Measurements from ENCODE around the gene PKP4. TPM values are rescaled to one million over a fixed set of nuclear protein-coding genes. Genes with fewer than 3 reads are reported as not detected.

The PKP4 gene
- total RNA-seq, 1 experiment from 2014 or later: not detected

DNA sequence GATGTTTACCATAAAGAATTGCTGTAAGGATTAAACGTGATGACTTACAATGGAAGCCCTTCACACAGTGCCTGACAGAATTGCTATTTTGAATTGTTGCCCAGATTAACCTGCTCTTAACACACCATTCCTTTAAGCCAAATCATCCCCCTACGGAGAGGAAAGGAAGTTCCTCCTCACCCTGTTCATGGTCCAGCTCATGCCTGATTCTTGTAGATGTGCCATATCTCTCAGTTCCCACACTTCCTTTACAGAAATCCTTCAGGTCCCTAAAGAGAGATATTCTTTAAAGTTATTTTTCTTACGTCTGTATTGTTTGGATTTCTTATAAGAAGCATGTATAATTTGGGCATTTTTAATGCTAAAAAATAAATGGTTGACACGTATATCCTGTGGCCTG lies 210.8 kb downstream of the PKP4 start:
- no peaks in the 10 kb centered on the region for H3K36me3 ChIP-seq (ENCODE audit: insufficient read depth, low read length)

DNA sequence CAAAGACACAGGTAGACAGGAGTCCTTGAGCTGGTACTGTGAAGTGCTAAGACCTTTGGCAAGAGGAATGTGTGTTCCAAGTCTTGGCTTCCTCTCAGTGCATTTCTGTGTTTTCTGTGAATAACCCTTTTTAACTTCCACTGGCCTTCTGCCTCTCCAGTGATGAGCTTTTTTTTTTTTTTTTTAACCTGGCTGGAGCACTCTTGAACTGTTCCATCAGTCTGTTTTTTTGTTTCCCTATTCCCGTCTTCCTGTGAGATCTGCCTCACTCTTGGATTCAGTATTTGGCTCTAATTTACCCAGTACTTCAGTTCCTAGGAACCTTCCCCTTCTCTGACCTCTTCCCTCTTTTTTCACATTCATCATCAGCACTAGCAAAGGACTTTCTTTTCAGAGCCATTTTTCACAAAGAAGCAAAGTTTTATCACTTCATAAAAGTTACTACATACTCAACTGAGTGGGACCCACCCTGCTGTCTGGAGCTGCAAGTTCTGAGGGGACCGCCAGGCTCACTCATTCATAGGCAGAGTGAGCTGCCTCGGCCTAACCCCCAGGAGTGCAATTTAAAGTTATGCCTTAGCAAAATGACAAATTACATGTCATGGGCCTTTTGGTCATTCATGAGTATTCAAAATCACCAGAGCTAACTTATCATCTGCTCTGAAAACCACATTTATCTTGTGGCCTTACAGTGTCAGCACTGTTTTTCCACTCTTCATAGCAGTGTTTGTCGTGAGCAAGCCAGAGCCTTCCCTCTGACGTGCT lies 211.4 kb downstream of the PKP4 start:
- no peak overlapping the region for H2AFZ ChIP-seq (ENCODE audit: low read length)
- no peaks in the 10 kb centered on the region for H3K4me1 ChIP-seq (ENCODE audit: low read length)
- H3K36me3 ChIP-seq (ENCODE audit: insufficient read depth, low read length): no peaks in the 10 kb centered on the region
- H3K27me3 ChIP-seq (ENCODE audit: low read length): no peaks in the 10 kb centered on the region
- no peak overlapping the region for H3K9ac ChIP-seq (ENCODE audit: low read length)
- no peaks in the 10 kb centered on the region for H3K9me3 ChIP-seq (ENCODE audit: low read length)
- H3K27ac ChIP-seq (ENCODE audit: low read length): no peak overlapping the region
- H3K4me3 ChIP-seq (ENCODE audit: low read length): no peak overlapping the region
- no peaks in the 10 kb centered on the region for H3K9me2 ChIP-seq (replicated peaks; ENCODE audit: insufficient read depth, low read length)
- DNase-seq: no peak
- H3K79me2 ChIP-seq (ENCODE audit: low read length): no peaks in the 10 kb centered on the region
- no peak overlapping the region for H3K4me2 ChIP-seq (ENCODE audit: low read depth, low read length, poor library complexity, severe bottlenecking)
- H4K20me1 ChIP-seq (ENCODE audit: insufficient read depth, low read depth, low read length): no peaks in the 10 kb centered on the region

More for the DNA sequence above, 210.8 kb downstream of the PKP4 start:
- Histone ChIP-seq H3K9me3 (ENCODE audit: low read length) (no peaks in the 10 kb centered on the region), H3K4me1 (ENCODE audit: low read length) (no peaks in the 10 kb centered on the region), H4K20me1 (ENCODE audit: insufficient read depth, low read depth, low read length) (no peaks in the 10 kb centered on the region), H3K27ac (ENCODE audit: low read length) (no peak overlapping the region), H3K9me2 (replicated peaks; ENCODE audit: insufficient read depth, low read length) (no peaks in the 10 kb centered on the region), H3K4me3 (ENCODE audit: low read length) (no peak overlapping the region), H3K4me2 (ENCODE audit: low read depth, low read length, poor library complexity, severe bottlenecking) (no peak overlapping the region), H3K9ac (ENCODE audit: low read length) (no peak overlapping the region), H3K79me2 (ENCODE audit: low read length) (no peaks in the 10 kb centered on the region), H3K27me3 (ENCODE audit: low read length) (no peaks in the 10 kb centered on the region), H2AFZ (ENCODE audit: low read length) (no peak overlapping the region)
- DNase-seq: no peak

- no peak for DNase-seq
- H3K4me1 ChIP-seq (ENCODE audit: low read length): no peaks in the 10 kb centered on the region
- H3K79me2 ChIP-seq (ENCODE audit: low read length): no peaks in the 10 kb centered on the region
- no peak overlapping the region for H3K27ac ChIP-seq (ENCODE audit: low read length)
- H2AFZ ChIP-seq (ENCODE audit: low read length): no peak overlapping the region
- no peaks in the 10 kb centered on the region for H3K27me3 ChIP-seq (ENCODE audit: low read length)
- no peaks in the 10 kb centered on the region for H3K9me2 ChIP-seq (replicated peaks; ENCODE audit: insufficient read depth, low read length)
- no peak overlapping the region for H3K9ac ChIP-seq (ENCODE audit: low read length)
- H4K20me1 ChIP-seq (ENCODE audit: insufficient read depth, low read depth, low read length): no peaks in the 10 kb centered on the region
- no peaks in the 10 kb centered on the region for H3K36me3 ChIP-seq (ENCODE audit: insufficient read depth, low read length)
- H3K9me3 ChIP-seq (ENCODE audit: low read length): no peaks in the 10 kb centered on the region
- no peak overlapping the region for H3K4me3 ChIP-seq (ENCODE audit: low read length)
- no peak overlapping the region for H3K4me2 ChIP-seq (ENCODE audit: low read depth, low read length, poor library complexity, severe bottlenecking)
Observed at GRCh38 chr2:158670292-158670691, 213.5 kb downstream of the PKP4 start.

- H3K4me1 ChIP-seq (ENCODE audit: low read length): no peaks in the 10 kb centered on the region
- no peak overlapping the region for H3K27ac ChIP-seq (ENCODE audit: low read length)
- H3K9me2 ChIP-seq (replicated peaks; ENCODE audit: insufficient read depth, low read length): no peaks in the 10 kb centered on the region
- H3K79me2 ChIP-seq (ENCODE audit: low read length): no peaks in the 10 kb centered on the region
- H3K4me3 ChIP-seq (ENCODE audit: low read length): no peak overlapping the region
- H3K9ac ChIP-seq (ENCODE audit: low read length): no peak overlapping the region
- no peak for DNase-seq
- no peak overlapping the region for H2AFZ ChIP-seq (ENCODE audit: low read length)
- no peaks in the 10 kb centered on the region for H3K9me3 ChIP-seq (ENCODE audit: low read length)
- H4K20me1 ChIP-seq (ENCODE audit: insufficient read depth, low read depth, low read length): no peaks in the 10 kb centered on the region
- no peaks in the 10 kb centered on the region for H3K27me3 ChIP-seq (ENCODE audit: low read length)
- no peaks in the 10 kb centered on the region for H3K36me3 ChIP-seq (ENCODE audit: insufficient read depth, low read length)
- H3K4me2 ChIP-seq (ENCODE audit: low read depth, low read length, poor library complexity, severe bottlenecking): no peak overlapping the region
Observed at GRCh38 chr2:158671360-158672245, 214.9 kb downstream of the PKP4 start.

- no peaks in the 10 kb centered on the region for H3K36me3 ChIP-seq (ENCODE audit: insufficient read depth, low read length)
- no peak overlapping the region for H3K4me2 ChIP-seq (ENCODE audit: low read depth, low read length, poor library complexity, severe bottlenecking)
- no peaks in the 10 kb centered on the region for H3K27me3 ChIP-seq (ENCODE audit: low read length)
- no peaks in the 10 kb centered on the region for H3K4me1 ChIP-seq (ENCODE audit: low read length)
- H3K9me3 ChIP-seq (ENCODE audit: low read length): no peaks in the 10 kb centered on the region
- H2AFZ ChIP-seq (ENCODE audit: low read length): no peak overlapping the region
- H3K27ac ChIP-seq (ENCODE audit: low read length): no peak overlapping the region
- no peaks in the 10 kb centered on the region for H3K9me2 ChIP-seq (replicated peaks; ENCODE audit: insufficient read depth, low read length)
- DNase-seq: no peak
- H3K9ac ChIP-seq (ENCODE audit: low read length): no peak overlapping the region
- H3K4me3 ChIP-seq (ENCODE audit: low read length): no peak overlapping the region
- H4K20me1 ChIP-seq (ENCODE audit: insufficient read depth, low read depth, low read length): no peaks in the 10 kb centered on the region
- no peaks in the 10 kb centered on the region for H3K79me2 ChIP-seq (ENCODE audit: low read length)
Observed at GRCh38 chr2:158676295-158676694, 219.5 kb downstream of the PKP4 start.

- no peak overlapping the region for H3K27ac ChIP-seq (ENCODE audit: low read length)
- DNase-seq: no peak
- no peak overlapping the region for H2AFZ ChIP-seq (ENCODE audit: low read length)
- no peaks in the 10 kb centered on the region for H3K79me2 ChIP-seq (ENCODE audit: low read length)
- H4K20me1 ChIP-seq (ENCODE audit: insufficient read depth, low read depth, low read length): no peaks in the 10 kb centered on the region
- H3K4me1 ChIP-seq (ENCODE audit: low read length): no peaks in the 10 kb centered on the region
- no peaks in the 10 kb centered on the region for H3K36me3 ChIP-seq (ENCODE audit: insufficient read depth, low read length)
- H3K9ac ChIP-seq (ENCODE audit: low read length): no peak overlapping the region
- no peaks in the 10 kb centered on the region for H3K9me2 ChIP-seq (replicated peaks; ENCODE audit: insufficient read depth, low read length)
- H3K9me3 ChIP-seq (ENCODE audit: low read length): no peaks in the 10 kb centered on the region
- H3K4me2 ChIP-seq (ENCODE audit: low read depth, low read length, poor library complexity, severe bottlenecking): no peak overlapping the region
- no peak overlapping the region for H3K4me3 ChIP-seq (ENCODE audit: low read length)
- H3K27me3 ChIP-seq (ENCODE audit: low read length): no peaks in the 10 kb centered on the region
Observed at GRCh38 chr2:158676696-158677095, 219.9 kb downstream of the PKP4 start.

- no peak overlapping the region for H3K4me2 ChIP-seq (ENCODE audit: low read depth, low read length, poor library complexity, severe bottlenecking)
- H3K27me3 ChIP-seq (ENCODE audit: low read length): no peaks in the 10 kb centered on the region
- no peak overlapping the region for H2AFZ ChIP-seq (ENCODE audit: low read length)
- H3K9me2 ChIP-seq (replicated peaks; ENCODE audit: insufficient read depth, low read length): no peaks in the 10 kb centered on the region
- H3K9ac ChIP-seq (ENCODE audit: low read length): no peak overlapping the region
- H4K20me1 ChIP-seq (ENCODE audit: insufficient read depth, low read depth, low read length): no peaks in the 10 kb centered on the region
- no peaks in the 10 kb centered on the region for H3K36me3 ChIP-seq (ENCODE audit: insufficient read depth, low read length)
- no peaks in the 10 kb centered on the region for H3K79me2 ChIP-seq (ENCODE audit: low read length)
- no peak overlapping the region for H3K4me3 ChIP-seq (ENCODE audit: low read length)
- no peaks in the 10 kb centered on the region for H3K9me3 ChIP-seq (ENCODE audit: low read length)
- H3K4me1 ChIP-seq (ENCODE audit: low read length): no peaks in the 10 kb centered on the region
- DNase-seq: no peak
- no peak overlapping the region for H3K27ac ChIP-seq (ENCODE audit: low read length)
Observed at GRCh38 chr2:158677542-158677941, 220.8 kb downstream of the PKP4 start.

- DNase-seq: no peak
- no peaks in the 10 kb centered on the region for H3K36me3 ChIP-seq (ENCODE audit: insufficient read depth, low read length)
- no peak overlapping the region for H2AFZ ChIP-seq (ENCODE audit: low read length)
- no peak overlapping the region for H3K4me3 ChIP-seq (ENCODE audit: low read length)
- no peak overlapping the region for H3K4me2 ChIP-seq (ENCODE audit: low read depth, low read length, poor library complexity, severe bottlenecking)
- no peak overlapping the region for H3K27ac ChIP-seq (ENCODE audit: low read length)
- no peaks in the 10 kb centered on the region for H3K9me2 ChIP-seq (replicated peaks; ENCODE audit: insufficient read depth, low read length)
- H3K27me3 ChIP-seq (ENCODE audit: low read length): no peaks in the 10 kb centered on the region
- H4K20me1 ChIP-seq (ENCODE audit: insufficient read depth, low read depth, low read length): no peaks in the 10 kb centered on the region
- H3K79me2 ChIP-seq (ENCODE audit: low read length): no peaks in the 10 kb centered on the region
- H3K9ac ChIP-seq (ENCODE audit: low read length): no peak overlapping the region
- H3K4me1 ChIP-seq (ENCODE audit: low read length): no peaks in the 10 kb centered on the region
- H3K9me3 ChIP-seq (ENCODE audit: low read length): no peaks in the 10 kb centered on the region
Observed at GRCh38 chr2:158681816-158682215, 225.1 kb downstream of the PKP4 start.
